ENCODE results near the gene TMEM50B.
A peak's percentile ranks its signal among the peaks of the same experiment; 100 is the strongest.
"Not testable (repeated sequence)": the region's sequence is repeated elsewhere in the genome, so short reads cannot be mapped to it uniquely, and the experiment has no call there.

TMEM50B gene

GRCh38 chr21:33425825-33426224, 53.9 kb downstream of the TMEM50B start:
- DNase-seq: no peak

- no peak for DNase-seq
Measured at GRCh38 chr21:33424214-33424613, 55.6 kb downstream of the TMEM50B start.

- no peak for DNase-seq
Measured at GRCh38 chr21:33421713-33422393, 57.9 kb downstream of the TMEM50B start.

GRCh38 chr21:33419538-33420123, 60.1 kb downstream of the TMEM50B start:
- DNase-seq: no peak

- no peak for DNase-seq
Measured at GRCh38 chr21:33418691-33419090, 61.1 kb downstream of the TMEM50B start.

GRCh38 chr21:33414926-33415325, 64.8 kb downstream of the TMEM50B start:
- no peak for DNase-seq

- DNase-seq: no peak
Measured at GRCh38 chr21:33414068-33414467, 65.7 kb downstream of the TMEM50B start.

GRCh38 chr21:33412832-33413519, 66.8 kb downstream of the TMEM50B start:
- DNase-seq: no peak

DNA sequence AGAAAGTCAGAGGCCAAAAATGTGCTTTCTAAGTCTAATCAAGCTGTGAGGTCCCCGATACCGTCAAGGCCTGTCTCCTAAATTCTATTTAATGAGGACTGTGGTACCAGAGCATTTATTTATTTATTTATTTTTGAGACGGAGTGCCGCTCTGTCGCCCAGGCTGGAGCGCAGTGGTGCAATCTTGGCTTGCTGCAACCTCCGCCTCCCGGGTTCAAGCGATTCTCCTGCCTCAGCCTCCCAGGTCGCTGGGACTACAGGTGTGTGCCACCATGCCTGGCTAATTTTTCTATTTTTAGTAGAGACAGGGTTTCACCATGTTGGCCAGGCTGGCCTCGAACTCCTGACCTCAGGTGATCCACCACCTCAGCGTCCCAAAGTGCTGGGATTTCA, 67.3 kb downstream of the TMEM50B start:
- DNase-seq: not testable (repeated sequence)

DNA sequence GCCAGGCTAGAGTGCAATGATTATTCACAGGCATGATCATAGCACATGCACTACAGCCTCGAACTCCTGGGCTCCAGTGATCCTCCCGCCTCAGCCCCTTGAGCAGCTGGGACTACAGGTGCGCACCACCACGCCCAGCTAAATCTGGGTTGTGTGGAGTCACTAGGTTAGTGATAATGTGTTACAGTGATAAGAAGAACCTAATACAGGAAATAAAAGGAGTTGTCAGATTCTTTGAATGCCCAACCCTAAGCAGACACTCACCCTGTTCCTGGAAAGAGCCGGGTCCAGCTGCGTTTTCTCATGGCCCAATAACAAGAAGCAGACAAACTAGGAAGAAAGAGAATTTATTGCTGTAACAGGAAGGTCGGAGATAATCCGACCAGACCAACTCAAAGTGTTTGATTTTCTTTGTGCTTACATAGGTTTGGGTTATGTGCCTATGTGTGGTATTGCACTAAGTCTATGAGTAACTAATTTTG, 67.8 kb downstream of the TMEM50B start:
- no peak for DNase-seq

DNA sequence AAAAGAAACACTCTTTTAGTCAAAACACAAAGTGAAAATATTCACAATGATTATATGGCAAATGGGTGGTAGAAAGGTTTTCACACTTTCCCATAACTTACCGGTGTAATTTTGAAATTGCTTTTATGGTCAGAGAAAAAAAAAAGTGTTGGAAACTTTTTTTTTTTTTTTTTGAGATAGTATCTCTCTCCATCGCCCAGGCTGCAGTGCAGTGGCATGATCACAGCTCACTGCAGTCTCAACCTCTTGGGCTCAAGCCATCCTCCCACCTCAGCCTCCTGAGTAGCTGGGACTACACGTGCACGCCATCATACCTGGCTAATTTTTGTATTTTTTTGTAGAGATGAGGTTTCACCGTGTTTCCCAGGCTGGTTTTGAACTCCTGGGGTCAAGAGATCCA, 73.3 kb downstream of the TMEM50B start:
- DNase-seq: no peak

GRCh38 chr21:33403786-33404585, 75.8 kb downstream of the TMEM50B start:
- DNase-seq: no peak

GRCh38 chr21:33403128-33403785, 76.5 kb downstream of the TMEM50B start, which contains the start of gene IFNGR2:
Gene IFNGR2, plus strand, starts transcription at chr21:33403413. Its CDS starts 131 bp downstream, at chr21:33403544.
- no peak for DNase-seq

GRCh38 chr21:33402001-33402979, 77.5 kb downstream of the TMEM50B start:
- DNase-seq: peak; percentile 80

DNA sequence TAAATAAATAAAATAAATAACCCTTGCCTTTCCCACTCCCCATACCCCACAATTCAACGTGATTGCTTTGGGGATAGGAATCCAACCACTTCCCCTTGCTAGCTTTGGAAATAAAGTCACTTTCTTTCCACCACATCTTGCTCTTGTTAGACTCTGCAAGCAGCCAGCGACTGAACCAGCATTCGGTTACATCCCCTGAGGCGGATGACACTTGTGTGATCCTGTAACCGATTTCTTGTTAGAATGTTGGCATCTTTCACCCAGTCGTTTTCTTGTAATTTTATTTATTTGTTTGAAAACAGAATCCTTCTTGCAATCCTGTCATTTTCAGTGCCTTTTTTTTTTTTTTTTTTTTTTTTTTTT, 78.2 kb downstream of the TMEM50B start:
- DNase-seq: peak; percentile 34

Data from SIG-M5 (cell line).